Stomach (tissue), 9 donors: ENCODE data around the gene ADSS1. TPM values are rescaled to one million over a fixed set of nuclear protein-coding genes. Genes with fewer than 3 reads are reported as not detected.

Experiments
- DNase-seq, 2 donors: peaks; one replicate each; pipeline versions ENCODE4 v3.0.0 to v3.0.0-alpha.2; 2013 to 2019
- H3K27ac ChIP-seq, 5 donors: fragments of 200-600 bp in 4 of 5; sonication (generic) in 4 of 5; one replicate each; pipeline ENCODE4 v1.5.1; 2013 to 2019; ENCODE audit warnings: mild to moderate bottlenecking in 1 of 5, moderate library complexity in 1 of 5
- H3K27me3 ChIP-seq, 3 donors: fragments of 200-600 bp; sonication (generic); one replicate each; pipeline ENCODE4 v1.5.1; 2017 to 2019; ENCODE audit warnings: mixed run types in 1 of 3
- H3K36me3 ChIP-seq, 4 donors: fragments of 200-600 bp; sonication (generic); 1 replicate in 3 of 4; 2 replicates in 1 of 4; pipeline ENCODE4 v1.5.1; 2016 to 2019
- H3K4me1 ChIP-seq, 4 donors: fragments of 200-600 bp; sonication (generic); one replicate each; pipeline ENCODE4 v1.5.1; 2016 to 2019
- H3K4me3 ChIP-seq, 4 donors: fragments of 200-600 bp; sonication (generic) in 3 of 4; one replicate each; pipeline ENCODE4 v1.5.1; 2016 to 2019; ENCODE audit warnings: mild to moderate bottlenecking in 1 of 4
- H3K9me3 ChIP-seq, 4 donors: fragments of 200-600 bp; sonication (generic); one replicate each; pipeline ENCODE4 v1.5.1; 2016 to 2019
- EP300 ChIP-seq: sonication (generic); formaldehyde crosslinking; IDR thresholded peaks from one replicate; pipeline ENCODE4 v1.6.1; 2017; ENCODE audit warnings: antibody characterized with exemption
- POLR2A ChIP-seq, 4 donors: fragments of 450-650 bp; IDR thresholded peaks; one replicate each; pipeline ENCODE4 v1.6.1; 2016; ENCODE audit warnings: antibody characterized with exemption in 4 of 4, control low read depth in 2 of 4, mild to moderate bottlenecking in 1 of 4, moderate library complexity in 1 of 4
- POLR2AphosphoS5 ChIP-seq, 3 donors: sonication (generic); formaldehyde crosslinking; IDR thresholded peaks; one replicate each; pipeline ENCODE4 v1.6.1; 2016; ENCODE audit warnings: antibody characterized with exemption in 3 of 3
- WGBS, 5 donors: extraction: QIAGEN DNeasy Blood & Tissue Kit in 3 of 5; methylation state at CpG; one replicate each; pipeline versions ENCODE4 v1.1.5 to v1.1.7; 2013 to 2018; 5-methylcytosine and 5-hydroxymethylcytosine counted together
- intact Hi-C: fragments of 100-400 bp; cut with DNase I; formaldehyde crosslinking; loops from one replicate; pipeline ENCODE4 v1.15.1; 2023; ENCODE audit warnings: low total_unique reads
- polyA plus RNA-seq, 3 donors: library from polyadenylated mRNA; stranded (reverse); fragments of 200-250 nt; gene quantifications; one replicate each; pipeline ENCODE4 v1.2.3, GENCODE V29; 2013
- total RNA-seq, 5 donors: library from RNA; depleted of rRNA; stranded (reverse); fragments of >200 nt; gene quantifications; one replicate each; pipeline versions ENCODE4 v1.1.0 to v1.2.3, GENCODE V29; 2014 to 2016
- TF ChIP-seq, protein P1 (sequence below), 7 experiments: fragments of 450-650 bp in 4 of 7; fragments of 200-600 bp in 3 of 7; sonication (generic) in 3 of 7; IDR thresholded peaks; one replicate each; pipeline ENCODE4 v1.5.1; 2016 to 2019; ENCODE audit warnings: antibody characterized with exemption in 7 of 7, control low read depth in 2 of 7, mild to moderate bottlenecking in 1 of 7
- donor health status: healthy with polysubstance abuse.
- donor health status: Bipolar disorder and iron deficiency.
- donor health status: healthy.

The ADSS1 gene
- total and polyA plus RNA-seq, 8 donors: 7.0 to 59.4 (median 12.3) TPM; not detected in 1

DNA sequence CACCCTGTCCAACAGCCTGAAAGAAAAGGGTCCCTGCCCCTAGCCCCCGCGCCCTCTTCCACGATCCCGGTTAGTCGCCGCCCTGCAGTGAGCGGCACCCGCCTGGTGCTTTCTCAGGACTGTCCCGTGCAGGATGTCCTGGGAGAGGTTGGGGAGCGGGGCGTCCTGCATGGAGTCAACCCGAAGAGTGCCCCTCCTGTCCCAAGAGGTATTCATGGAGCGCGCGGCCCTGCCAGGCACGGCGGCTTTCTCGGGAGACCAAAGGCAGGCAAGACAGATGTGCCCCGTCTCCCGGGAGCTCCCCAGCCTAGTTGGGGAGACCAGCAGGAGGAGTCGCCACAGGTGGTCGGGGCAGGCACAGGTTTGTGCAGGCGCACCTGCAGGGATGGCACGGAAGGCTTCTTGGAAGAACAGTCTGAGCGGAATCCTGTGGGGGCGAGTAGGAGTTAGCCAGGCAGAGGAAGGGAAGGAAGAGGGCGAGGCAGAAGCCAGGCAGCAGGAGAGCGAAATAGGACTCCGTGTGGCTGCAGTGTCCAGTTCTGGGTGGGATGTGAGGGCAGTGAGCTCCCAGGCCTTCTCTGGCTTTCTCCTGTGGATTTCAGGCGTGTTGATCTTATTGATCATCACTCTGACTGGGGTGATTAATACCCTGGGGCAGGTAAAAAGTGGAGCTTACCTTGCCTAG, 29.6 kb downstream of the ADSS1 start:
- Histone ChIP-seq H3K4me1 (peaks cover 42 to 60% (median 51%) of the 10 kb centered on the region in 4 donors), H3K4me3 (peak overlapping the region; percentile 64 to 99 (median 92)), H3K27ac (peak overlapping the region; percentile 84 to 92 (median 91)), H3K36me3 (peaks cover 27 to 36% (median 36%) of the 10 kb centered on the region in 4 donors), H3K27me3 (no peaks in the 10 kb centered on the region), H3K9me3 (no peaks in the 10 kb centered on the region)
- DNase-seq: no peak
- whole genome bisulfite sequencing, 5 donors: 1 to 2% (median 1%) methylated on average over 13 to 30 of the region's 30 CpGs
- intact Hi-C loops: no loop called here
- TF ChIP-seq POLR2AphosphoS5 (IDR thresholded peaks at IDR 0.05) (no peak), POLR2A (IDR thresholded peaks at IDR 0.05) (no peak), EP300 (no peak)
- TF ChIP-seq, protein P1, sequence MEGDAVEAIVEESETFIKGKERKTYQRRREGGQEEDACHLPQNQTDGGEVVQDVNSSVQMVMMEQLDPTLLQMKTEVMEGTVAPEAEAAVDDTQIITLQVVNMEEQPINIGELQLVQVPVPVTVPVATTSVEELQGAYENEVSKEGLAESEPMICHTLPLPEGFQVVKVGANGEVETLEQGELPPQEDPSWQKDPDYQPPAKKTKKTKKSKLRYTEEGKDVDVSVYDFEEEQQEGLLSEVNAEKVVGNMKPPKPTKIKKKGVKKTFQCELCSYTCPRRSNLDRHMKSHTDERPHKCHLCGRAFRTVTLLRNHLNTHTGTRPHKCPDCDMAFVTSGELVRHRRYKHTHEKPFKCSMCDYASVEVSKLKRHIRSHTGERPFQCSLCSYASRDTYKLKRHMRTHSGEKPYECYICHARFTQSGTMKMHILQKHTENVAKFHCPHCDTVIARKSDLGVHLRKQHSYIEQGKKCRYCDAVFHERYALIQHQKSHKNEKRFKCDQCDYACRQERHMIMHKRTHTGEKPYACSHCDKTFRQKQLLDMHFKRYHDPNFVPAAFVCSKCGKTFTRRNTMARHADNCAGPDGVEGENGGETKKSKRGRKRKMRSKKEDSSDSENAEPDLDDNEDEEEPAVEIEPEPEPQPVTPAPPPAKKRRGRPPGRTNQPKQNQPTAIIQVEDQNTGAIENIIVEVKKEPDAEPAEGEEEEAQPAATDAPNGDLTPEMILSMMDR (IDR thresholded peaks at IDR 0.05): no peak

DNA sequence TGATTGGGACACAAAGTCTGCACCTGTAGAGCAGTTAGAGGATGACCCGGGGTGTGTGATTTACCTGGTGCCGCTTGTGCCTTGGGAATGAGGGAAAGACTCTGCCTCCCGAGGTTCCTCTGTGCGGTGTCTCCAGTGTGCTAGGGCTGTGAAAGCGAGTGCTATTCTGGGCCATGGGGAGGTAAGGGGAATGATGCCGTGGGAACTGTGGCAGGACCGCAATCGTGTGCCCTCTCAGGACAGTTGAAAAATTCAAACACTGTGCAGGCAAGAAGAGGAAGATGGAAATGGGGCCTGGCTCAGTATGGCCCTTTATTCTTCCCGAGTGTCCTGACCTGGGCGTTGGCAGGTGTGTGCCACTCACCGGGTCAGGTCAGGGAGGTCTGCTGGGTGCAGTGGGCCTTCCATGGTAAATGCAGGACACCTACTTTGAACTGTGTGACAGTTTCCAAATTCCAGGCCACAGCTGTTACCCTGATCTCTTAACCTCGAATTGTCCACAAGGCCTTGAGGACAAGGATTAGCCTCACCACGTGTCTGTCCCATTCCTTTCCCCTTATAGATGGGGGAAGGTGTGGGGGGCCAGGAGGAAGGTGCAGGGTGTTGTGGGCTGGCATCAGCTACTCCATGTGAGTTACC, 30.3 kb downstream of the ADSS1 start:
- H3K4me1 ChIP-seq: peaks cover 39 to 53% (median 44%) of the 10 kb centered on the region in 4 donors
- H3K36me3 ChIP-seq: peaks cover 34 to 43% (median 43%) of the 10 kb centered on the region in 4 donors
- no peaks in the 10 kb centered on the region for H3K27me3 ChIP-seq
- TF ChIP-seq EP300 (no peak), POLR2AphosphoS5 (IDR thresholded peaks at IDR 0.05) (no peak), POLR2A (IDR thresholded peaks at IDR 0.05) (no peak)
- TF ChIP-seq, protein P1 (IDR thresholded peaks at IDR 0.05): no peak
- no peaks in the 10 kb centered on the region for H3K9me3 ChIP-seq
- 36 to 49% (median 46%) methylated on average over 13 of the region's 13 CpGs for WGBS, 5 donors
- DNase-seq: no peak
- peak overlapping the region; percentile 64 to 99 (median 92) for H3K4me3 ChIP-seq
- peak overlapping the region in 2 of 5 donors; percentile 92 for H3K27ac ChIP-seq
- intact Hi-C loops: no loop called here

DNA sequence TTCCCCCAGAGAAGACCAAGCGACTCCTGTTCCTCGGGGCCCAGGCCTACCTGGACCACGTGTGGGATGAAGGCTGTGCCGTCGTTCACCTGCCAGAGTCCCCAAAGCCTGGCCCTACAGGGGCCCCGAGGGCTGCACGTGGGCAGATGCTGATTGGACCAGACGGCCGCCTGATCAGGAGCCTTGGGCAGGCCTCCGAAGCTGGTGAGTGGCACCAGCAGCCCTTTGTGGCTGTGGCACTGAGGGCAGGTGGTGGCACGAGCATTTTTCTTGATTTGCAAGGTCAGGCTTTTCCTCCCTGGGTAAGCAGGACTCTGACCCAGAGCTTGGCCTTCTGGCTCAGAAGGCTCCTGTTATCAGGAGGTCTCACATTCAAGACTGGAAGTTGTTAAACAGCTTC, 31.6 kb downstream of the ADSS1 start:
- H3K36me3 ChIP-seq: peaks cover 40 to 56% (median 56%) of the 10 kb centered on the region in 4 donors
- peaks cover 32 to 44% (median 37%) of the 10 kb centered on the region in 4 donors for H3K4me1 ChIP-seq
- no peak overlapping the region for H3K4me3 ChIP-seq
- intact Hi-C loops: no loop called here
- H3K27ac ChIP-seq: no peak overlapping the region
- WGBS, 5 donors: 36 to 64% (median 49%) methylated on average over 6 to 11 of the region's 11 CpGs
- no peak for DNase-seq
- peak in 1 of 3 donors; percentile 5 for TF ChIP-seq POLR2AphosphoS5 (IDR thresholded peaks at IDR 0.05)
- no peak for TF ChIP-seq POLR2A (IDR thresholded peaks at IDR 0.05)
- no peak for TF ChIP-seq EP300
- no peaks in the 10 kb centered on the region for H3K9me3 ChIP-seq
- no peaks in the 10 kb centered on the region for H3K27me3 ChIP-seq

DNA sequence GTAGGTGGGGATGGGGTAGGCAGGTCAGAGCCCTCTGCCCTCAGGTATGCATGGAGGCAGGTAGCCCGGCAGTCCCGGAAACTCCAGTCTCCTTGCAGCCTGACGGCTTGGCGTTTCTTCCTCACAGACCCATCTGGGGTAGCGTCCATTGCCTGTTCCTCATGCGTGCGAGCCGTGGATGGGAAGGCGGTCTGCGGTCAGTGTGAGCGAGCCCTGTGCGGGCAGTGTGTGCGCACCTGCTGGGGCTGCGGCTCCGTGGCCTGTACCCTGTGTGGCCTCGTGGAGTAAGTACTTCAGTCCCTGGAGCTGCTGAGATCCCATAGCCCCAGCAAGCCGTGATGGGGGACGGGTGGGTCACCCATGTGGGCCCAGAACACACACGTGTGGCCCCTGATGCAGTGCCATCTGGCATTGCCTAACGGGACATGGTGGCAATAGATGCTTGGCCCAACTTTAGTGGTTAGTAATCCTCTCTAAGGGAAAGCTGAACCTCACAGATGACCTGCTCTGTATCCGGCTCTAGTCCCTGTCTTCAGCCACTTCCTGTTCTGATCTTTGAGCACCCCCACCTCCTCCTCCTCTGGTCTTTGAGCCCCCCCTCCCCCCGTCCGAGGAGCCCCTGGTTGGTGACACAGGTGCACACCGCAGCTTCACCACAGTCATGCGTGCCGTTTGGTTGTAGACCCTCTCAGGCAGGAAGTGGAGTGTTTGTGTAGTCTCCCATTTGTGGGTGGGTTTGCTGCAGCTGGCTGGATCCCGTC, 32.6 kb downstream of the ADSS1 start:
- 76 to 90% (median 84%) methylated on average over 8 to 27 of the region's 27 CpGs for WGBS, 5 donors
- no peak for DNase-seq
- H3K9me3 ChIP-seq: no peaks in the 10 kb centered on the region
- H3K27ac ChIP-seq: no peak overlapping the region
- H3K36me3 ChIP-seq: peaks cover 42 to 66% (median 66%) of the 10 kb centered on the region in 4 donors
- H3K4me1 ChIP-seq: peaks cover 31 to 43% (median 36%) of the 10 kb centered on the region in 4 donors
- no peak overlapping the region for H3K4me3 ChIP-seq
- intact Hi-C loops: no loop called here
- no peaks in the 10 kb centered on the region for H3K27me3 ChIP-seq
- TF ChIP-seq POLR2AphosphoS5 (IDR thresholded peaks at IDR 0.05): no peak
- TF ChIP-seq, protein P1 (IDR thresholded peaks at IDR 0.05): no peak
- no peak for TF ChIP-seq EP300
- no peak for TF ChIP-seq POLR2A (IDR thresholded peaks at IDR 0.05)
